GM12878 (cell line): ENCODE data around the gene MDGA2. TPM values are rescaled to one million over a fixed set of nuclear protein-coding genes. Genes with fewer than 3 reads are reported as not detected.

Experiments used
- ATAC-seq: fragments of 200-7000 bp; cut with Tn5 transposase; 3 replicates; pipeline ENCODE4 v1.9.1; 2020; ENCODE audit warnings: mild to moderate bottlenecking, moderate library complexity
- BruUV-seq: library from RNA; stranded (reverse); fragments of 400-500 nt; replicated peaks from 2 replicates; lab custom pipeline; 2021; lab: Mats Ljungman, UMichigan
- CTCF ChIA-PET: fragments of 300-600 bp; sonication (Branson Sonifier 250); formaldehyde crosslinking; extraction: SDS; loops from one replicate; lab custom pipeline; 2021; ENCODE audit warnings: inconsistent platforms; lab: Yijun Ruan, JAX
- POLR2A ChIA-PET: fragments of 350-600 bp; formaldehyde crosslinking; extraction: SDS; loops from one replicate; lab custom pipeline; 2021; ENCODE audit warnings: inconsistent platforms; lab: Charles Lee
- RAD21 ChIA-PET: fragments of 300-600 bp; sonication (Branson Sonifier 250); formaldehyde crosslinking; loops from one replicate; lab custom pipeline; 2023; ENCODE audit warnings: antibody characterized with exemption; ENCODE audit not compliant: unreplicated experiment; lab: Charles Lee
- SMC1A ChIA-PET: fragments of 300-600 bp; sonication (Branson Sonifier 250); formaldehyde crosslinking; loops from one replicate; lab custom pipeline; 2023; ENCODE audit not compliant: unreplicated experiment, uncharacterized antibody; lab: Charles Lee
- DNase-seq: peaks from one replicate; pipeline ENCODE4 v3.0.0-alpha.2; 2011; ENCODE audit warnings: low read depth, low spot score
- FAIRE-seq: peaks from 3 replicates; lab custom pipeline; 2011; peaks lifted over from hg19 to GRCh38; lab: Jason Lieb, UNC
- H2AFZ ChIP-seq: 2 replicates; pipeline ENCODE4 v1.6.0; 2011; ENCODE audit warnings: low read depth, low read length, control low read depth; ENCODE audit not compliant: control insufficient read depth
- H3K27ac ChIP-seq: 2 replicates; pipeline ENCODE4 v1.5.1; 2011; ENCODE audit warnings: control low read depth; ENCODE audit not compliant: control insufficient read depth, insufficient read depth
- H3K27me3 ChIP-seq, 2 experiments: replicated peaks in 1 of 2; 2 replicates each; pipeline versions ENCODE4 v1.6.0 to v1.6.1; 2011; ENCODE audit warnings: low read length in 1 of 2; ENCODE audit not compliant: control insufficient read depth in 2 of 2, insufficient read depth in 2 of 2
- H3K36me3 ChIP-seq, 2 experiments: 2 replicates each; pipeline ENCODE4 v1.5.1; 2011; ENCODE audit warnings: low read length in 1 of 2; ENCODE audit not compliant: control insufficient read depth in 2 of 2, insufficient read depth in 2 of 2
- H3K4me1 ChIP-seq: 2 replicates; pipeline ENCODE4 v1.6.1; 2011; ENCODE audit warnings: mild to moderate bottlenecking, low read length, moderate library complexity, mixed read lengths; ENCODE audit not compliant: control insufficient read depth, insufficient read depth
- H3K4me2 ChIP-seq: 2 replicates; pipeline ENCODE4 v1.6.0; 2011; ENCODE audit warnings: control low read depth; ENCODE audit not compliant: control insufficient read depth, insufficient read depth
- H3K4me3 ChIP-seq: fragments of 200-600 bp; sonication (generic); 2 replicates; pipeline ENCODE4 v1.5.1; 2016
- H3K79me2 ChIP-seq: 2 replicates; pipeline ENCODE4 v1.6.0; 2011; ENCODE audit warnings: low read length; ENCODE audit not compliant: control insufficient read depth, insufficient read depth
- H3K9ac ChIP-seq: 2 replicates; pipeline ENCODE4 v1.8.0; 2011; ENCODE audit warnings: low read length, control low read depth, mixed read lengths; ENCODE audit not compliant: control insufficient read depth, insufficient read depth
- H3K9me3 ChIP-seq: replicated peaks from 3 replicates; pipeline ENCODE4 v1.5.1; 2011; ENCODE audit warnings: mild to moderate bottlenecking, low read length; ENCODE audit not compliant: control insufficient read depth, insufficient read depth
- H4K20me1 ChIP-seq: 2 replicates; pipeline ENCODE4 v1.6.0; 2011; ENCODE audit not compliant: control insufficient read depth, insufficient read depth
- BCL11A ChIP-seq: IDR thresholded peaks from 2 replicates; pipeline ENCODE4 v1.6.1; 2011; ENCODE audit warnings: low read depth, low read length
- FOS ChIP-seq: IDR thresholded peaks from 3 replicates; pipeline ENCODE4 v1.6.1; 2011; ENCODE audit warnings: borderline replicate concordance; ENCODE audit not compliant: insufficient read length; ENCODE audit errors: extremely low read depth
- MTA2 ChIP-seq: fragments of 450-650 bp; IDR thresholded peaks from 2 replicates; pipeline ENCODE4 v1.6.1; 2016; ENCODE audit warnings: low read depth, mild to moderate bottlenecking, moderate library complexity
- PML ChIP-seq: IDR thresholded peaks from 2 replicates; pipeline ENCODE4 v1.6.1; 2012; ENCODE audit warnings: low read length, inconsistent platforms
- RUNX3 ChIP-seq: IDR thresholded peaks from 2 replicates; pipeline ENCODE4 v1.6.1; 2012; ENCODE audit warnings: low read length, inconsistent platforms
- WGBS: methylation state at CpG from one replicate; pipeline ENCODE4 v1.1.6; 2016; ENCODE audit warnings: low lambda C conversion rate; ENCODE audit not compliant: insufficient replicate concordance, insufficient coverage; ENCODE audit errors: missing lambda C conversion rate; 5-methylcytosine and 5-hydroxymethylcytosine counted together
- in situ Hi-C: fragments of 300-500 bp; cut with MboI; formaldehyde crosslinking; loops from 9 replicates; pipeline ENCODE4 v1.14.3; 2018; ENCODE audit warnings: mixed read lengths
- intact Hi-C: fragments of 100-400 bp; cut with micrococcal nuclease; formaldehyde crosslinking; loops from one replicate; pipeline ENCODE4 v1.14.2; 2022; ENCODE audit not compliant: unreplicated experiment
- polyA plus RNA-seq, 11 experiments: library from polyadenylated mRNA; depleted of rRNA in 4 of 11; unstranded in 6 of 11; stranded (reverse) in 5 of 11; fragments of >200 nt; fragmentation: Nextera tagmentation in 4 of 11; fragmentation: Illumina TruSeq in 1 of 11; extraction: Ambion mirVana in 4 of 11; extraction: Trizol in 1 of 11; gene quantifications; 1 replicate in 1 of 11; 2 replicates in 10 of 11; pipeline versions ENCODE4 v1.2.1 to v1.2.3, GENCODE V29; 2011 to 2016; ENCODE audit warnings: inconsistent platforms in 2 of 11, missing spikeins in 2 of 11, low read depth in 1 of 11
- total RNA-seq, 4 experiments: library from RNA; depleted of rRNA in 3 of 4; stranded (reverse); fragments of >200 nt in 3 of 4; fragmentation: Illumina TruSeq in 1 of 4; extraction: Trizol in 1 of 4; gene quantifications; 2 replicates each; pipeline versions ENCODE4 v1.2.1 to v1.2.3, GENCODE V29; 2013 to 2021
- TF ChIP-seq, protein P1 (sequence below): fragments of 450-650 bp; IDR thresholded peaks from 2 replicates; pipeline ENCODE4 v1.6.1; 2017; ENCODE audit warnings: mild to moderate bottlenecking, moderate library complexity

MDGA2 gene
- total and polyA plus RNA-seq, 10 of the 15 experiments (the other 5 are each of a cell fraction or from before 2014, with no cell fraction given): not detected

DNA sequence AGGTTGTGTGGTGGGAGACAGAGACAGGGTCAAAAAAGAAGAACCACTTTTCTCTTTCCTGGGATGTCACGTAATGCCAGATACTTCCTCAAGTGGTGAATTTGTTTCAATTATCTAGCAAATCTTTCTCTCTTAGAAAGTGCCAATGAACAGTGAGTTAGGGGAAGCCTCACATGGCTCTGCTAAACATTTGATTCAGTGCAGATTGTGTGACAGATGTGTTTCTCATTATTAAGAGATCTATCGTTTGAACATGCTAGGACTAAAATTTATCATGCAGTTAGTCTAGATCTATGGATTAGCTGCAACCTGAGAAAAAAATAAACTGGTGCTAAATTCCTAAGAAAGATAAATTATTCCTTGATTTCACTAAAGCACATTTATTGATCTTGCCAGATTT lies 247.8 kb downstream of the MDGA2 start:
- Histone ChIP-seq H3K4me2 (no peak overlapping the region), H3K27ac (no peak overlapping the region), H2AFZ (no peak overlapping the region), H3K4me3 (no peak overlapping the region), H3K27me3 (no peaks in the 10 kb centered on the region), H3K9ac (no peak overlapping the region), H4K20me1 (no peaks in the 10 kb centered on the region), H3K36me3 (no peaks in the 10 kb centered on the region), H3K4me1 (no peaks in the 10 kb centered on the region), H3K79me2 (no peaks in the 10 kb centered on the region), H3K9me3 (no peaks in the 10 kb centered on the region)
- FAIRE-seq: no peak
- no peak for DNase-seq
- ChIA-PET SMC1A (no interaction called here), CTCF (no interaction called here), RAD21 (no interaction called here), POLR2A (interaction anchor here (0.5 kb wide), 1 partner anchor 299 kb away, joined by 3 read pairs; no protein-coding TSS in a partner anchor)
- TF ChIP-seq BCL11A (no peak), PML (no peak), RUNX3 (no peak), FOS (no peak), MTA2 (no peak)
- TF ChIP-seq, protein P1, sequence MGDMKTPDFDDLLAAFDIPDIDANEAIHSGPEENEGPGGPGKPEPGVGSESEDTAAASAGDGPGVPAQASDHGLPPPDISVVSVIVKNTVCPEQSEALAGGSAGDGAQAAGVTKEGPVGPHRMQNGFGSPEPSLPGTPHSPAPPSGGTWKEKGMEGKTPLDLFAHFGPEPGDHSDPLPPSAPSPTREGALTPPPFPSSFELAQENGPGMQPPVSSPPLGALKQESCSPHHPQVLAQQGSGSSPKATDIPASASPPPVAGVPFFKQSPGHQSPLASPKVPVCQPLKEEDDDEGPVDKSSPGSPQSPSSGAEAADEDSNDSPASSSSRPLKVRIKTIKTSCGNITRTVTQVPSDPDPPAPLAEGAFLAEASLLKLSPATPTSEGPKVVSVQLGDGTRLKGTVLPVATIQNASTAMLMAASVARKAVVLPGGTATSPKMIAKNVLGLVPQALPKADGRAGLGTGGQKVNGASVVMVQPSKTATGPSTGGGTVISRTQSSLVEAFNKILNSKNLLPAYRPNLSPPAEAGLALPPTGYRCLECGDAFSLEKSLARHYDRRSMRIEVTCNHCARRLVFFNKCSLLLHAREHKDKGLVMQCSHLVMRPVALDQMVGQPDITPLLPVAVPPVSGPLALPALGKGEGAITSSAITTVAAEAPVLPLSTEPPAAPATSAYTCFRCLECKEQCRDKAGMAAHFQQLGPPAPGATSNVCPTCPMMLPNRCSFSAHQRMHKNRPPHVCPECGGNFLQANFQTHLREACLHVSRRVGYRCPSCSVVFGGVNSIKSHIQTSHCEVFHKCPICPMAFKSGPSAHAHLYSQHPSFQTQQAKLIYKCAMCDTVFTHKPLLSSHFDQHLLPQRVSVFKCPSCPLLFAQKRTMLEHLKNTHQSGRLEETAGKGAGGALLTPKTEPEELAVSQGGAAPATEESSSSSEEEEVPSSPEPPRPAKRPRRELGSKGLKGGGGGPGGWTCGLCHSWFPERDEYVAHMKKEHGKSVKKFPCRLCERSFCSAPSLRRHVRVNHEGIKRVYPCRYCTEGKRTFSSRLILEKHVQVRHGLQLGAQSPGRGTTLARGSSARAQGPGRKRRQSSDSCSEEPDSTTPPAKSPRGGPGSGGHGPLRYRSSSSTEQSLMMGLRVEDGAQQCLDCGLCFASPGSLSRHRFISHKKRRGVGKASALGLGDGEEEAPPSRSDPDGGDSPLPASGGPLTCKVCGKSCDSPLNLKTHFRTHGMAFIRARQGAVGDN: no peak
- no peak for ATAC-seq
- BruUV-seq: no TSS peak
- intact Hi-C loops (no loop called here), in situ Hi-C loops (no loop called here)
- 0% methylated on average over 2 of the region's 2 CpGs for WGBS
